Stimulated activated CD8-positive, alpha-beta memory T cell treated with anti-CD3 and anti-CD28 coated beads, Interleukin-7, amount 100 ng/mL, for 48 hours (primary cell): ENCODE results near the gene NDNF.

Experiments used
- DNase-seq, 2 donors: peaks; one replicate each; pipeline ENCODE4 v3.0.0-alpha.2; 2020; ENCODE audit warnings: low read depth in 1 of 2; ENCODE audit errors: extremely low read depth in 1 of 2

The NDNF gene

DNA sequence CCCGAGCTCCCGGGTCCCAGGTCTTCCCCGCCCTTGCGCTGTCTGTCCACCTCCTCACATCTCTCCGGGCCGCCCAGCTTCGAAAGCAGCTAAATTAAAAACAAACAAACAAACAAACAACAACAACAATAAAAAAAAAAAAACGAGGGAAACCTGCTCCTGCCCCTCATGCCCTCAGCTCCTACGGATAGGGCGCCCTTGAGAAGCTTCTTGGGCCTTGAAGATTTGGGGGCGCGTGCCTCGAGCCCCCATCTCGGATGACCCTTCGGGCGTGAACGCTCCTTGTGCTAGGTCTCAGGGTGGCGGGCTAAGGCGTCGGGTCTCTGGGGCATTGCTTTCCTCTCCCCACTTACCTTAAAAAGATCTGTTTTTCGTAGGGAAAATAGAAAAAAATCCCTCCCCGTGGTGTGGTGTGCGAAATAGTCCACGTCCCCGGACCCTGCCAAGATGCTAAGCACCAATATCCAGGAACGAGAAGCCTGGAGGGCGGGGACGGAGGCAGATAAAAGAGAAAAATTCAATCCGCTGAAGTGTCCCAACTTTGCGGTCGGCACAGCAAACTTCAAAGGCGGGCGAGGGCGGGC lies 603 bp downstream of the NDNF start:
- DNase-seq, result no peak

DNA sequence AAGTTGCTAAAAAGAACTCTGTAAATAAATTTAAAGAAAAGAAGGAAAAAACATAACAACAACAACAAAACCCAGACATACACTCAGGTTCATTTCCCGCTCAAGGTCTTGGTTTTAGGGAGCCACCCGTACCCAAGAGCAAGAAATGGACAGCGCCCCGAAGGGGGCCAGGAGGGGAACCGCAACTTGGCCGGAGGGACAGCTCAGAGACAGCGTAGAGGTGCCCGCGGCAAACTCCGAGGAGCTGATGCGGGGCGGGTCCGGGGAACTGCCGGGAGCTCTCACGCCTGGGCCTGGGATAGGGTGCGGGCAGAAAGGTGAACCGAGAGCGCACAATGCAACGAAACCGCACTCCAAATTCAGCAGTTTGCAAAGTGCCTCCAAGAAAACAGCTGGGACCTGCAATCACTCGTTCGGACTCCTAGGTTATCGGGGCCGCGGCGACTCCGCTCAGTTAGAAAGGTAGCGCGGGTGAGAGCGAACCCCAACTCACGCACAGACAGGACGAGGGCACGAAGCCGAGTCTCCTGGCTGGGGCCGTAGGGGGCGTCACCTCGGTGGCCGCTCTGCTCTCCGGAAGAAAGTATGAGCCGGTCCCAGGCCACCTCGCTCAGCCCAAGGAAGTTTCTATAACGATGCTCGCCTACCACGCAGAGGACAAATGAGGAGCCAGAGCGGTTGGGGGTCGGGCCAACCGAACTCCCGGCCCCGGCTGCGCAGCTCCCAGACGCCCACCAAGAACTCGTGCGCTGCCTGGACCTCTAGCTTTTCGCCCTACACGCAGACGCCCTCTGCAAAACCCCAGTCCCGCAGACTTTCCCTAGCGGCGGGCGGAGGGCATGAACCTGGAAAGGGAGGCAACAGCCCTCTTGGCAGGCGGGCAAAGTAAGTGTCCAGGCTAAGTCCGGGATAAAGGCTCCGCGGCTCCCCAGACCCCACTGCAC lies 1.4 kb downstream of the NDNF start:
- no peak for DNase-seq

DNA sequence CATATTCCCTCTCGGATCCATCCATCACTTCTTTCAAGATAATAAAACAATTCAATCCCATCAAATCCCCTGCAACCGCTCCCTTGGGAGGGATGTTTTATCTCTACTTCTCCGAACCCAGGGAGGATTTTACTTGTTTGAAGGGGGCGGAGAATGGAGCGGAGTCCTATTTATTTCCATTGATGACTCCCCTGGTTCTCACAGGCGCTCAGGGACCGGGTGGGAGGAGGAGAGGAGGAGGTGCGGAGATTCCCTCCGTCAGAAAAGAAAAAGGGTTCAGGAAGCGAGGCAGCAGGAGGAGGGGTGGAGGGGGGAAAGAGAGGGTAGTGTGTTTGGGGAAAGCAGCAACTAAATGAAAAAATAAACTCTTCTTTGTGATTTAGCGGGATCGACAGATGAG lies 2.1 kb downstream of the NDNF start:
- no peak for DNase-seq

DNA sequence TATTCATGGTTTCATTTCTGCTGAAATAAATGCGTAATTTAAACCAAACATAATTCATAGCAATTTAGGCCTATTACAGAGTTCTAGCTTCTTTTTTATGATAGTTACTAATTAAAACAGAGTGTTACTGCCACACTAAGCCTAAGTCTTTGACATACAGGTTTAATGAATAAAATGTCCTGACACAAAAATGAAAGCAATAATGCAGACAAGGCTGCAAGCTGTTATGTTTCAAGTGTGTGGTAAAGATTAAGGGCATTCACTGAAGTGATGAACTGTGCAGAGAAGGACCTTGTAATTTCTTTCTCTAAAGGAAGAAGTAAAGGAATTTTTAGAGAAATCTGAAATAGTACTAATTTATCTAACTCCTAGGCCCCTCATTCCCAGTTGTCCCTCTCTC lies 2.9 kb downstream of the NDNF start:
- no peak for DNase-seq

DNA sequence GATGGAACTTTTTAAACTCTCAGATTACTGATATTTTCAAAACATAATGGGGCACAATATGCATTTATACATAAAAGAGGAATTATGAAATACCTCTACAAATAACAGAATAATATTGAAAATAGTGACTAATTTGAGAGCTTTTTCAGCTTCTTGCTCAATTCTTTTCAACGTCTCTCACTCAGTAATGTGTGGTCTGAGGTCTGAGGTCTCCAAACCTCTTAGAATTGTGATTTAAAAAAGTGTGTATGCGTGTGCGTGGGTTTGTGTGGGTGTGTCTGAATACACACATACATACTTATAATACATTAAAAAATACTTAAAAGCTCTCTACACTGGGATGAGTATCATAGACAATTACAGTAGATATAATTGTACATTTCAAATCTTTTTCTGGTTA lies 7.9 kb downstream of the NDNF start:
- no peak for DNase-seq

DNA sequence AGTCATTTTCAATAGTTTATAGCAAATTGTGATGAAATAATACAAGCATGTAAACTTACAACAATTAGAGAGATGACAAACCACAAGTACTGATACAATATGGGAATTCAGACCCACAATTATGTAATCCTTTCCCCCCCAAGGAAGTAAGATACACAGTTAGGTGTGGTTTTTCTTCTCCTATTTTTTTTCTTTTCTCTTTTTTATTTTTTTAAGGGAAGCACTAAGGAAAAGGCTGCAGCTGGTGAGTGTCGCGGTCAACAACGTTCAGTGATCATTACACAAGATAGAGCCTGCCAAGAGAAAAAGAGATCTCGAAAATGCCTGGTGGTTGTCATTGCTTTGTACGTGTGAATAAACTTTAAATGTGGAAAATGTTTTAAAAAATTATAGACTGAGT lies 9.8 kb downstream of the NDNF start:
- DNase-seq, result no peak

- no peak for DNase-seq
Measured at GRCh38 chr4:121061861-121062260, 10.5 kb downstream of the NDNF start.

- no peak for DNase-seq
Measured at GRCh38 chr4:121061215-121061614, 11.1 kb downstream of the NDNF start.

GRCh38 chr4:121057466-121057922 lies 14.8 kb downstream of the NDNF start:
- no peak for DNase-seq

DNA sequence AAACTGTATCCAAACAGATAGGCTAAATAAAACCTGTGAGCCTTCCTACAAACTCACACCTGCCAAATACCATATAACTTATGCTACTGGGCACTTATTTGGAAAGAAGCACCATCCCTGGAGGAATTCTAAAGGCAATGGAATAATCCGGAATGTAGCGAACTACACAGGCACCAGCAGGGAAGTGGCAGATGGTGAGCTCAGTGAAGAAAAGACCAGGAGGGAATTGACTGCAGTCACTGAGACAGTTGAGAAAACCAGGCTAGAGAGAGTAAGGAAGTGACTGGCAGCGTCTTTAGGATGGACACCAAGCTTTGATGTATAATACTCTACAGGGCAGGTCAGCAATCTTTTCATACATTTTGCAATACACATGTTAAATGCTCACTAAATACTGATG lies 16.3 kb downstream of the NDNF start:
- DNase-seq, result no peak

DNA sequence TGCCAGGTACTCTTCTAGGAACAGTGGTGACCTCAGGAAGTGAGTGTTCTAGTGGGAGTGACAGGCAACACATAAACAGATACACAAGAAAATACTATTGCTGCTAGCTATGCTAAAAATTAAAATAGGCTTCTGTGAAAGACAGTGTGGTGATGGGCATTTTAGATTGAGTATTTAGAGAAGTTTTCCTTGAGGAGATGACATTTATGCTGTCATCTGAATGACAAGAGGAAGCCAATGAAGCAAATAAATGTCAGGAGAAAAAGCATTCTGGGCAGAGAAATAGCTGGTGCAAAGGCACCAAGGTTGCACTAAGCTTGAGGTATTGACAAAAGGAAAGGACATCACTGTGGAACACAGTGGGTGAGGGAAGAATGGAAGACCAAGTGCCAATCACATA lies 18.0 kb downstream of the NDNF start:
- DNase-seq, result no peak

GRCh38 chr4:121053601-121054143 lies 18.7 kb downstream of the NDNF start:
- DNase-seq, result no peak

- DNase-seq, result no peak
Measured at GRCh38 chr4:121050300-121050699, 22.0 kb downstream of the NDNF start.

DNA sequence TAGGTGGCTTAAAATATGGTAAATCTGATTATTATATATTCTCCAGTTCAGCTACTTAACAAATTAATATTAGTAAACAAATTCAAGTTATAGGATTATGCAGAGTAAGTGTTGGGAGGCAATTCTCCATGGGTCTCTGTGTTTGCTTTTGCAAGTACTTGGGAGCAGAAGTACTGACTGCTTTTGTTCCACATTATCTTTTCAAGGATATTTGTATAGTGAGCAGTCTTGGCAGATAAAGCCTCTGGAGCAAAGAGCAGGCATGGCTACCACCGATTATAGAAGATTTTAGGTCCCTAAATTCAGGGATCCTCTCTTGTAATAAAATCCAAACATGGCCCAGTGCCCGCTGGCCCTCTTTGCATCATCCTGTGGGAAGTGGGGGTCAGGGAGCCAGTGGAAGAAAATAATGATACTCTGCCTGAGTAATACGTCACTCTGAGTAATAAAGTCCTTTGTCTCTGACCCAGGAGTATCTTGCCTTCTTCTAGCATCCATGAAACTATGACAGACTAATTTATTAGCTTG lies 23.2 kb downstream of the NDNF start:
- no peak for DNase-seq

- no peak for DNase-seq
Measured at GRCh38 chr4:121048165-121048564, 24.2 kb downstream of the NDNF start.

DNA sequence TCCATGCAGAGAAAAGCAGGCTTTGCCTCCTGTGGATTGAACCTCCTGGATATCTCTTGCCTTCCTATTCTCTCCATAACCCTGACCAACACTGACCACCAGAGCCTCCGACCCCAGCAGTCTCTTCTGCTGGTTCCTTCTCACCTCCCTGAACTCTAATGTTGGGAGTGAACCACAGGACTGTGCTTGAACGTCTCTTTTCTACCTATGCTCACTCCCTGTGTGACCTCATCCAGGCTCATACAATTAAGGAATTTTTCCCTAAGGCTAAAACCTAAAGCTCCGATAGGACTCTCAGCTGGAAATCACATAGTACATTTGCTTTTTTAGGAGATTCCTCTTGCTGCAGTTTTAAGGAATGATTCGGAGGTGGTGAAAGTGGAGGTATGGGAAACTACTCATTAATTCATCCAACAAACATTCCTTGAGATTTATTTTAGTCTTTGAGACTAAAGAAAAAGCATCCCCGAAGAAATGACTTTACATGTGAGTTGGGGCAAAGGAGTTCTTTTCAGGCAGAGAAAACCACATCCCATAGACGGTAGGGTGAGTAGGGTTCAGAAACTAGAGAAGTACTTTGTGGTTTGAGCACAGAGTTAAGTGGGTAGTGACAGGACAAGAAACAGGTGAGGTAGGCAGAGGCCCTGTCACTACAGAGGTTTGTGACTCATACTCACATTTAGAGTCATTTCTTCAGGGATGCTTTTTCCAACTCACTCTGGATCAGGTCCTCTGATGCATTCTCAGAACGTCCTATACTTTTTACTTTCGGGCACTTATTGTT lies 30.8 kb downstream of the NDNF start:
- peak in 1 of 2 donors; percentile 5 for DNase-seq

GRCh38 chr4:121034017-121034416 lies 38.3 kb downstream of the NDNF start:
- DNase-seq, result no peak

GRCh38 chr4:121030711-121031110 lies 41.6 kb downstream of the NDNF start:
- DNase-seq, result no peak

DNA sequence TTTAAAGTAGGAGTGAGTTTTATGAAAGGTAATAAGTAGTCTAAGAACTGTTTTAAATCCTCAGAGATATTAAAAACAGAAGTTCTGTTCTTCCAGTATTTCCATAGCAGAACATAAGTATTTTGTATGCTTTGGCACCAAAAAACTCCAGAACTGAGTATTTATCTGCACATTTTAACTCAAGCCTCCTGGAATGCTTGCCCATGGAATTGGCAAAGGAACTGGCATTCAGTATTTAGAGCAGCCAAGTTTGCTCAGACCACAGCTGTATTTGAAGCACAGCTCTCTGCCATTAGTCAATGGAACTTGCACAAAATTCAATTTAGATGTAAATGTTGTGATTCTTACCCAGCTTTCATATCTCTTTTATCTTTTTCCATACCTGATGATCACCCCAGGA lies 42.2 kb downstream of the NDNF start:
- DNase-seq, result no peak

DNA sequence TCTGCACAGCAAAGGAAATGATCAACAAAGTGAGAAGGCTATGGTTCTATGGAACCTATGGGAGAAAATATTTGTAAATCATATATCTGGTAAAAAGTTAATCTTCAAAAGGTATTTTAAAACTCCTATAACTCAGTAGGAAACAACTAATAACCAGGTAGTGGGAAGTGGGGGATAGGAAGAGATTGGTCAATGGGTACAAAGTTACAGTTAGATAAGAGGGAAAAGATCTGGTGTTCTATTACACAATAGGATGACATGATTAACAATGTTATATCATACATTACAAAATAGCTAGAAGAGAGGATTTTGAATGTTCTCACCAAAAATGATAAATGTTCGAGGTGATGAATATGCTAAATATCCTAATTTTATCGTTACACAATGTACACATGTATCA lies 46.3 kb downstream of the NDNF start:
- DNase-seq, result no peak

DNA sequence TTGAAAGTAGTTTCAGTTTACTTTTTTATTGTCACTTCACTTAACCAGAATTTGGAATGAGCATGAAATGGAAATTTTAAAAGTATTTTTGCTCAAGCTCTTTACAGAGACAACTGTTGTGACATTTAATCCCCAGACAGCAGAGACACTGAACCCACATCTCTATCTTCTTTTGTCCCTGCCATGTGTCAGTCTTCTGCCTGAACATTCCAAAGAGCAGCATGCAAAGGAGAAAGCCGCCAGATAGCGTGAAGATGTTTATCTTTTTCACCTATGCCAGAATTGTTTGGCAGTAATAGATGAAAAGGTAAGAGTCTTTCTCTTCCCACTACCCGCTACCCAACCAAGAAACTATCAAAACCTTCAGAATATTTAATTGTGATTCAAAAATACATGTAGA lies 46.8 kb downstream of the NDNF start:
- no peak for DNase-seq
